HEK293 (cell line): Measurements from ENCODE around the gene WDCP.
"Not testable (repeated sequence)": the region's sequence is repeated elsewhere in the genome, so short reads cannot be mapped to it uniquely, and the experiment has no call there.

Experiments used
- CTCF ChIA-PET: fragments of 350-600 bp; formaldehyde crosslinking; extraction: SDS; loops from one replicate; lab custom pipeline; 2021; ENCODE audit warnings: antibody characterized with exemption; lab: Yijun Ruan, JAX
- POLR2A ChIA-PET: fragments of 300-600 bp; formaldehyde crosslinking; extraction: SDS; loops from one replicate; lab custom pipeline; 2020; ENCODE audit warnings: antibody characterized with exemption, inconsistent platforms; lab: Yijun Ruan, JAX
- H3K27ac ChIP-seq: fragments of 200-500 bp; sonication (Bioruptor generic); 2 replicates; pipeline ENCODE4 v1.5.1; 2014; ENCODE audit warnings: low read depth, low read length, control low read depth, inconsistent platforms; ENCODE audit errors: extremely low read depth
- H3K36me3 ChIP-seq, 2 experiments: fragments of 200-500 bp in 1 of 2; sonication (Bioruptor generic) in 1 of 2; 1 replicate in 1 of 2; 2 replicates in 1 of 2; pipeline ENCODE4 v1.5.1; 2014 to 2017; ENCODE audit warnings: inconsistent platforms in 2 of 2, low read length in 2 of 2; ENCODE audit not compliant: control insufficient read depth in 2 of 2, insufficient read depth in 1 of 2
- H3K4me1 ChIP-seq: fragments of 200-500 bp; sonication (Bioruptor generic); 2 replicates; pipeline ENCODE4 v1.5.1; 2014; ENCODE audit warnings: mild to moderate bottlenecking, low read length, inconsistent platforms; ENCODE audit not compliant: control insufficient read depth, insufficient read depth
- H3K4me3 ChIP-seq: 2 replicates; pipeline ENCODE4 v1.5.1; 2011; ENCODE audit warnings: low read depth, mild to moderate bottlenecking, control low read depth, low read length, moderate library complexity
- H3K9me3 ChIP-seq: fragments of 200-500 bp; sonication (Bioruptor generic); 2 replicates; pipeline ENCODE4 v1.5.1; 2014; ENCODE audit warnings: low read depth, low read length, inconsistent platforms; ENCODE audit not compliant: control insufficient read depth, insufficient read depth
- HIC1 ChIP-seq: fragments of 450-650 bp; formaldehyde crosslinking; IDR thresholded peaks from 2 replicates; pipeline ENCODE4 v1.5.1; 2016; ENCODE audit warnings: missing biosample characterization, missing genetic modification characterization
- HOXA7 ChIP-seq: sonication (generic); formaldehyde crosslinking; IDR thresholded peaks from 2 replicates; pipeline ENCODE4 v1.8.1; 2022; ENCODE audit warnings: missing genetic modification reagents, borderline replicate concordance
- KLF17 ChIP-seq: fragments of 450-650 bp; formaldehyde crosslinking; IDR thresholded peaks from 2 replicates; pipeline ENCODE4 v1.5.1; 2016; ENCODE audit warnings: missing biosample characterization, missing genetic modification characterization
- TRIM28 ChIP-seq: IDR thresholded peaks from 2 replicates; pipeline ENCODE4 v1.6.1; 2011; ENCODE audit warnings: low read length, control low read depth, borderline replicate concordance
- WT1 ChIP-seq: fragments of 450-650 bp; formaldehyde crosslinking; IDR thresholded peaks from 2 replicates; pipeline ENCODE4 v1.5.1; 2016; ENCODE audit warnings: missing biosample characterization, missing genetic modification characterization
- ZBTB17 ChIP-seq: fragments of 450-650 bp; formaldehyde crosslinking; IDR thresholded peaks from 2 replicates; pipeline ENCODE4 v1.5.1; 2016; ENCODE audit warnings: missing biosample characterization, missing genetic modification characterization
- ZBTB20 ChIP-seq: fragments of 450-650 bp; formaldehyde crosslinking; IDR thresholded peaks from 2 replicates; pipeline ENCODE4 v1.5.1; 2016; ENCODE audit warnings: missing biosample characterization, missing genetic modification characterization
- ZNF211 ChIP-seq: fragments of 450-650 bp; formaldehyde crosslinking; IDR thresholded peaks from 2 replicates; pipeline ENCODE4 v1.5.1; 2016; ENCODE audit warnings: low read depth, missing biosample characterization, missing genetic modification characterization
- ZNF514 ChIP-seq: fragments of 450-650 bp; formaldehyde crosslinking; IDR thresholded peaks from 2 replicates; pipeline ENCODE4 v1.5.1; 2016; ENCODE audit warnings: missing biosample characterization, missing genetic modification characterization
- ZNF548 ChIP-seq: fragments of 450-650 bp; formaldehyde crosslinking; IDR thresholded peaks from 2 replicates; pipeline ENCODE4 v1.5.1; 2016; ENCODE audit warnings: missing biosample characterization, missing genetic modification characterization
- ZNF664 ChIP-seq: fragments of 450-650 bp; formaldehyde crosslinking; IDR thresholded peaks from 2 replicates; pipeline ENCODE4 v1.5.1; 2016; ENCODE audit warnings: missing biosample characterization, missing genetic modification characterization

WDCP gene

GRCh38 chr2:24015562-24016375 is 31.4 kb downstream of the WDCP start:
- POLR2A ChIA-PET, result interaction anchor here (0.9 to 1.4 kb wide), 2 partner anchors 31 to 61 kb away, joined by 3 to 6 read pairs; partner anchors contain the start of genes SF3B6 and WDCP
- H3K36me3 ChIP-seq, result no peaks in the 10 kb centered on the region

GRCh38 chr2:24014902-24015301 is 32.3 kb downstream of the WDCP start:
- CTCF ChIA-PET, result interaction anchor here (0.7 kb wide), 1 partner anchor 813 kb away, joined by 3 read pairs; no protein-coding TSS in a partner anchor
- H3K36me3 ChIP-seq, H3K9me3 ChIP-seq, H3K27ac ChIP-seq, H3K4me3 ChIP-seq, H3K4me1 ChIP-seq: not testable (repeated sequence)
- POLR2A ChIA-PET, result interaction anchor here (1.4 kb wide), 1 partner anchor 32 kb away, joined by 6 read pairs; the partner anchor contains the start of gene WDCP

More at GRCh38 chr2:24015562-24016375, 31.4 kb downstream of the WDCP start:
- Histone ChIP-seq H3K9me3 (no peaks in the 10 kb centered on the region), H3K4me3 (no peak overlapping the region), H3K27ac (no peak overlapping the region), H3K4me1 (no peaks in the 10 kb centered on the region)
- TF ChIP-seq ZNF211 (tag by site-specific recombination) (no peak), ZBTB20 (tag by site-specific recombination) (peak; percentile 67), KLF17 (tag by site-specific recombination) (0 out of 2 replicates have a peak, but pooled peaks have one; percentile 22), ZBTB17 (0 out of 2 replicates have a peak, but pooled peaks have one; percentile 36), ZNF664 (tag by site-specific recombination) (no peak), HOXA7 (CRISPR knock-in tag) (no peak), WT1 (tag by site-specific recombination) (0 out of 2 replicates have a peak, but pooled peaks have one; percentile 21), TRIM28 (no peak)
- CTCF ChIA-PET, result interaction anchor here (0.7 kb wide), 1 partner anchor 20 kb away, joined by 3 read pairs; no protein-coding TSS in a partner anchor

- no peaks in the 10 kb centered on the region for H3K4me1 ChIP-seq
- no peak overlapping the region for H3K4me3 ChIP-seq
- no peaks in the 10 kb centered on the region for H3K36me3 ChIP-seq
- no peak overlapping the region for H3K27ac ChIP-seq
- TF ChIP-seq ZNF514 (tag by site-specific recombination) (no peak), HIC1 (no peak), ZNF548 (tag by site-specific recombination) (no peak)
- ChIA-PET CTCF (interaction anchor here (0.6 to 0.9 kb wide), 4 partner anchors 34 to 552 kb away, joined by 3 to 4 read pairs (median 3); partner anchors contain the start of gene ATAD2B), POLR2A (interaction anchor here (0.9 kb wide), 1 partner anchor 63 kb away, joined by 3 read pairs; the partner anchor contains the start of gene SF3B6)
- no peaks in the 10 kb centered on the region for H3K9me3 ChIP-seq
Measured at GRCh38 chr2:24012521-24013188, 34.5 kb downstream of the WDCP start.
